ENCODE measurements around the gene HRH2.

The HRH2 gene

DNA sequence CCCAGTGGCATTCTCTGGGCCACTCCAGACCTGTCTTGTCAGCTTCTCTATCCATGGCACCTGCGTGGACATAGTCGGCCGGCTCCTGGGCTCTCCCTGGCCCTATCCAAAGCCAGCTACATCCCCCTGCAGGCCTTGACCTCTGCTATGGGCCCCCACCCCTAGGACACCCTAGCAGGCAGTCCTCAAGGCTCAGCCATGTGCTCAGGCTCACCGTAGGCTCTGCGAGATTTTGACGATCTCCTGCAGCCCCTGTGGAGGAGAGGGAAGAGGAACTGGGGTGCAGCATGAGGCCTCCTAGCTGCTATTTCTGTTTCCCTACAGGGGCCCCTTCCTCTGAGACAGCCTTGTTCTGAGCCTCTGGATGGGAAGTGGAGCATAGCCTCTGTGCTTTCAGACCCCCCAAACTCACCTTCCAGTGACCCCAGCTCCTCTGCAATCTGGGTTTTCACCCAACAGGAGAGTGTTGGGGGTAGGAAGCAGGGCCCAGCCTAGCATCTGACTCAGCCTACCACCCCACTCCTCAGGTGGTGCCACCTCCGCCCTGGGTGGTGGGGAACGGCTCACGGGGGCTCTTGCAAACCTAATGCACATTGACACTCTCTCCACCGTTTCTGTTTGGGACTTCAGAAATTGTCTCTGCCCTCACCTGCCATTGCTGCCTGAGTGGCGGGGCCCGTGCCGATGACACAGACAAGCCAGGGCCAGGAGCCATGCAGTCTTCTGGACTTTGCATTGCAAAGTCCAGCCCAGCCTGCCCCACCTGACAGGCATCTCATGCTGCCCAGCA is 36.7 kb downstream of the HRH2 start:
- no peak for DNase-seq

GRCh38 chr5:175695161-175696126 is 37.6 kb downstream of the HRH2 start:
- no peak for DNase-seq

- no peak for DNase-seq
These were observed 38.4 kb downstream of the HRH2 start for GRCh38 chr5:175696139-175696854.

DNA sequence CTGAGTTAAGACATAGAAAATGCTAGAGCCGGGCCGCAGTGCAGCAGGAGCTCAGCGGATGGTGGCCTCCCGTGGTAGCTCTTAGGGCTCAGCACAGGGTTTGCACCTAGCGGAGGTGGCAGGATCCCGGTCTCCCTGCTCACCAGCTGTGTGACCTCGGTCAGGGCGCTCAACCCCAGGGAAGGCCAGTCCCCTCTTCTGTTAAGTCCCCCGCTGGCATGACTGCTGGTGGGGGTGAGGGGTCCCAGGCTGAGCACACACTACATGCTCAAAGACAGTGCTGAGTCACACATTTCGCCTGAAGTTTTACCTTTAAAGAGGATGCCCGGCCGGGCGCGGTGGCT is 39.0 kb downstream of the HRH2 start:
- no peak for DNase-seq

GRCh38 chr5:175697846-175698245 is 40.0 kb downstream of the HRH2 start:
- DNase-seq: no peak

- DNase-seq: no peak
These were observed 40.7 kb downstream of the HRH2 start for GRCh38 chr5:175698401-175699115.

DNA sequence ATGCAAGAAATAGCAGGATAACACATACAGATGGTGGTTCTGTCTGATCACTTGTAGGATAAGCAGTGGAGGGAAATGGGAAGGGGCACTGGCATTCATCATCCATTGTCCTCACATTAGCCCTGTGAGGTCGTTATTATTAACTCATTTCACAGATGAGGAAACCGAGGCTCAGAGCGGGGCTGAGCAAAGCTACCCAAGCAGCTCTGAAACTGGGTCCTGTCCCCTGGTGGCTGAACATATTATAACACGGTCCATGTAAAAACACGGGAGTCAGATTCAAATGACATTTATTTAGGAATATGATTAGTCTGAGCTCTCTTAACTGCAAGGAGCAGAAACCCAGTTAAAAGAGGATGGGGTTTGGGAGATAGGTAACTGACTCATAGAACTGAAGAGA is 43.1 kb downstream of the HRH2 start:
- no peak for DNase-seq

- no peak for DNase-seq
These were observed 43.9 kb downstream of the HRH2 start for GRCh38 chr5:175701797-175702196.

- DNase-seq: no peak
These were observed 48.6 kb downstream of the HRH2 start for GRCh38 chr5:175706499-175706898.

- no peak for DNase-seq
These were observed 50.0 kb downstream of the HRH2 start for GRCh38 chr5:175707751-175708375.

DNA sequence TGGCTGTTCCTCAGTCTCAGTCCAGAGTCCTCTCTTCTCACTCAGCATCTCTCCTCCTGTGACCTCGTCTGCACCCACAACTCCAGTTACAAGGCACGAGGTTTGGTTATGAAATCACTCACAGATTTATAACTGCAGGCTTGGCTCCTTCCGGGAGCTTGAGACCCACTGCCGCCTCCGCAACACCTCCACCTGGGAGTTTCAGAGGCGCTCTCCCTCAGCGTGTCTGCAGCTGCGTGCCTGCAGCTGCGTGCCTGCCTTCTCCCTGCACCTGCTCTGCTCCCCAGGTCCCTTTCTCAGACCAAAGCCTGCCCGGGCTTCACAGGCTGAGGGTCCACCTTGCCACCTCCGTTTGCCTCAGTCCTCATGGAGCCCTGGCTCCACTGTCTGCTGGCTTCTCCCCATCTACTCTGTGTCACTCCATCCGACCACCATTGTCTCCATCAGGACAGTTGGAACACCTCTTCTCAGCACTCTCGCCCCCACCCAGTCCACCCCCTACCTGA is 51.5 kb downstream of the HRH2 start:
- no peak for DNase-seq

DNA sequence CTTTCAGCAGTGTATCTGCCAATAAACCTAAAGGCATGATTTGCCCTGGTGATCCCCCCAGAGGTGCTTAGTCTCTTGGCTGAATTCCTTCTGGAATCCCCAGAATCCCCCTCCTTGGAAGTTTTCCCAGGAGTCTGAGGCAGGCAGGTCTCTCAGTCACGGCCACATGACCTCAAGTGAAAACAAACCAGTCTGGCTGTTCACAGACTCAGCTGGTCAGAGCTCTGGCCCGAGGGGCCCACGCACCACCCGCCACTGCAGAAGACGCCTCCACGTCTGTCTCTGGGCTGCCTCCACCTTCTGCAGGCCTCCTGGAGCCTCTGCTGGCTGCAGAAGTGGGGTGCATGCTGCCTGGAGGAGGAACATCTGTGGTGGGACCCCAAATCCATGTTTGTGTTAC is 52.5 kb downstream of the HRH2 start:
- no peak for DNase-seq

DNA sequence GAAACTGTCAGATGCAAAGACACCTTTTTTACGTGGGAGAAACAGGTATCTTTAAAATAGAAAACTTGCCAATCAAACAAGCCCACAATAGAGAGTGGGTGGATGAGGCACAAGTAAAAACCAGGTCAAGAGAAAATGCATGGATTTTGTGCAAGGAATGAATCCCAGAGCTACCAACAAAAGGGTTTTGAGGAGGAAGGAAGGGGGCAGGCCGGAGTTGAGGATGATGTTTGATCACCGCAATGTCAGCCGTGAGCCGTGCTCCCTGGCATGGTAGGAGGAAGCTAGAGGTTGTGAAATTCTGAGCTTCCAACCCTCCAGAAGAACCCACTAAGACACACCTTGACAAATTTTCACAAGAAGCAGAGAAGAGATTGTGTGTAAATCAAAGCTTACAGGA is 53.2 kb downstream of the HRH2 start:
- DNase-seq: no peak

- DNase-seq: no peak
These were observed 53.8 kb downstream of the HRH2 start for GRCh38 chr5:175711472-175712312.

DNA sequence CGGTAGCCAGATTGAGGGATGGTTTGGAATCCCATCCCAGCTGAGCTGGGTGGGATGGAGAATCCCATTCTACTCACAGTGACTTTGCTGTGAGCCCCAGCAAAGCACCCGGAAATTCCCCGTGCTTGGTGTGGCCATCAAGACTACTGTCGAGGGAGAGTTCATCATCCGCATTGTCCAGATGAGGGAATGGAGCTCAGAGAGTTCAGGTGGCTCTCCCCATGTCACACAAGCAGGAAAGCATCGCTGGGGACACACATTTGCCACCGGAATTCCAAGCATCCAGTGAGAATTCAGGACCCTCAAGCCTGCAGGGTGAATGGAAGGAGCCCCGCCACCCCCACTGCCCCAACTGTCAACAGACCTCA is 54.4 kb downstream of the HRH2 start:
- DNase-seq: no peak

GRCh38 chr5:175712681-175713085 is 54.8 kb downstream of the HRH2 start:
- DNase-seq: peak; percentile 36

DNA sequence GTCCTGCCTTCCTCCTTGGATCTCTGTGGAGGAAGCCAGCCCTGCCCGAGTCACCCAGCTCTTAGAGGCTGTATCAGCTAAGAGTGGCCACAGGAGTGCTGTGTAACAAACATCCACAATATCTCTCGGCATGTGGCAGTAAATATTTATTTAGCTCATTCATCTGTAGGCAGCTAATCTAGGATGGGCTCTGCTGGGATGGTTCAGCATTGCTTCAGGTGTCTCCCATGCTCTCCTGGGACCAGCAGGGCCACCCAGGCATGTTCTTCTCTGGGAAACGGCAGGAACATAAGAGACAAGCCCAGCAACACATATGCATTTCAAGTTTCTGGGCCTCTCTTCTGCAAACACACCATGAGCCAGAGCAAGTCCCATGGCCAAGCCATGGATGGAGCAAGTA is 56.1 kb downstream of the HRH2 start:
- DNase-seq: no peak

GRCh38 chr5:175714479-175715085 is 56.7 kb downstream of the HRH2 start:
- no peak for DNase-seq

- no peak for DNase-seq
These were observed 58.0 kb downstream of the HRH2 start for GRCh38 chr5:175715627-175716522.

- no peak for DNase-seq
These were observed 60.0 kb downstream of the HRH2 start for GRCh38 chr5:175717837-175718236.

Data from NCI-H524 treated with DMSO at 0.1 percent for 48 hours (cell line).